SK-N-MC (cell line): ENCODE data around the gene CSNK1A1.

ENCODE experiments used
- DNase-seq: peaks from one replicate; pipeline ENCODE4 v3.0.0-alpha.2; 2011; ENCODE audit warnings: low read depth, low spot score
- H3K27ac ChIP-seq: fragments of 200-600 bp; sonication (generic); 2 replicates; pipeline ENCODE4 v1.5.1; 2016; ENCODE audit warnings: mixed run types
- H3K36me3 ChIP-seq: fragments of 200-600 bp; sonication (generic); 2 replicates; pipeline ENCODE4 v1.6.1; 2017; ENCODE audit warnings: antibody characterized with exemption, low read length, mixed read lengths; ENCODE audit not compliant: insufficient read depth
- H3K4me3 ChIP-seq: fragments of 200-600 bp; sonication (generic); 2 replicates; pipeline ENCODE4 v1.5.1; 2016
- H3K9ac ChIP-seq: fragments of 200-600 bp; sonication (generic); 2 replicates; pipeline ENCODE4 v1.8.0; 2017; ENCODE audit warnings: mixed run types, mixed read lengths; ENCODE audit not compliant: insufficient read length
- H3K9me3 ChIP-seq: fragments of 200-600 bp; sonication (generic); 2 replicates; pipeline ENCODE4 v1.6.1; 2017; ENCODE audit warnings: low read depth, mild to moderate bottlenecking, antibody characterized with exemption, low read length, moderate library complexity, mixed read lengths
- EZH2 ChIP-seq: fragments of 200-600 bp; sonication (generic); IDR thresholded peaks from one replicate; pipeline ENCODE4 v1.6.1; 2017; ENCODE audit warnings: antibody characterized with exemption
- FOXP2 ChIP-seq: optimal IDR thresholded peaks from 2 replicates; pipeline ENCODE3; 2011; ENCODE audit warnings: mild to moderate bottlenecking, moderate library complexity; ENCODE audit not compliant: insufficient read depth; ENCODE audit errors: extremely low read length, control extremely low read depth
- POLR2AphosphoS5 ChIP-seq: IDR thresholded peaks from 2 replicates; pipeline ENCODE4 v1.6.1; 2012; ENCODE audit warnings: mild to moderate bottlenecking, low read depth, low read length, borderline replicate concordance

The CSNK1A1 gene

DNA sequence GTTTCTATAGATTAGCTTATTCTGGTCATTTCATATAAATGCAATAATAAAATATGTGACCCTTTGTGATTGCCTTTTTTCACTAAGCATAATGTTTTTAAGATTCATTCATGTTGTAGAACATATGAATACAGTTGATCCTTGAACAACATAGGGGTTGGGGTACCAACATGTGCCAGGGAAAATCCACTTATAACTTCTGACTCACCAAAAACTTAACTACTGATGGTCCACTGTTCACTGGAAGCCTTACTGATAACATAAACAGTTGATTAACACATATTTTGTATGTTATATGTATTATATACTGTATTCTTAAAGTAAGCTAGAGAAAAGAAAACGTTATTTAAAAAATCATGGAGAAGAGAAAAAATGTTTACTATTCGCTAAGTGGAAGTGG lies 42.1 kb upstream of the CSNK1A1 start:
- no peaks in the 10 kb centered on the region for H3K9me3 ChIP-seq
- H3K36me3 ChIP-seq = no peaks in the 10 kb centered on the region
- TF ChIP-seq POLR2AphosphoS5 (no peak), EZH2 (no peak), FOXP2 (no peak)
- no peak overlapping the region for H3K9ac ChIP-seq
- H3K4me3 ChIP-seq = no peak overlapping the region
- H3K27ac ChIP-seq = no peak overlapping the region
- DNase-seq = no peak

DNA sequence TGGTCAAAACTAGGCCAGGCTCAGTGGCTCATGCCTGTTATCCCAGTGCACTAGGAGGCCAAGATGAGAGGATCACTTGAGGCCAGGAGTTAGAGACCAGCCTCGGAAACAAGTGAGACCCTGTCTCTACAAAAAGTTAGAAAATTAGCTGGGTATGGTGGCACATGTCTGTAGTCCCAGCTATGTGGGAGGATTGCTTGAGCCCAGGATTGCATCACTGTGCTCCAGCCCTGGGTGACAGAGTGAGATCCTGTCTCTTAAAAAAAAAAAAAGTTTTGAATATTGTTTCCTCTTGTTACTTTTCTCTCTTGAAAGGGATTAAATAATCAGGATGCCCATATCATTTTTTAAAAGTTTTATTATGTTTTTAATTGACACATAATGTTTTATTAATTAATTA lies 37.7 kb upstream of the CSNK1A1 start:
- Histone ChIP-seq H3K9me3 (no peaks in the 10 kb centered on the region), H3K27ac (no peak overlapping the region), H3K9ac (no peak overlapping the region), H3K4me3 (no peak overlapping the region), H3K36me3 (no peaks in the 10 kb centered on the region)
- TF ChIP-seq POLR2AphosphoS5 (no peak), FOXP2 (no peak), EZH2 (no peak)
- DNase-seq = no peak

GRCh38 chr5:149586708-149587318 lies 35.6 kb upstream of the CSNK1A1 start:
- H3K9ac ChIP-seq = no peak overlapping the region
- no peak overlapping the region for H3K4me3 ChIP-seq
- TF ChIP-seq EZH2 (no peak), FOXP2 (no peak)
- H3K9me3 ChIP-seq = no peaks in the 10 kb centered on the region
- no peak for DNase-seq
- no peak overlapping the region for H3K27ac ChIP-seq
- no peaks in the 10 kb centered on the region for H3K36me3 ChIP-seq

- DNase-seq = no peak
- Histone ChIP-seq H3K9ac (no peak overlapping the region), H3K27ac (no peak overlapping the region), H3K4me3 (no peak overlapping the region), H3K9me3 (no peaks in the 10 kb centered on the region), H3K36me3 (no peaks in the 10 kb centered on the region)
- TF ChIP-seq EZH2 (no peak), FOXP2 (no peak), POLR2AphosphoS5 (no peak)
These were observed 34.7 kb upstream of the CSNK1A1 start for GRCh38 chr5:149585910-149586309.

GRCh38 chr5:149584121-149584520 lies 32.9 kb upstream of the CSNK1A1 start:
- Histone ChIP-seq H3K4me3 (no peak overlapping the region), H3K9ac (no peak overlapping the region), H3K9me3 (no peaks in the 10 kb centered on the region), H3K36me3 (no peaks in the 10 kb centered on the region), H3K27ac (no peak overlapping the region)
- DNase-seq = no peak
- TF ChIP-seq EZH2 = no peak

- TF ChIP-seq EZH2 = no peak
- no peak for TF ChIP-seq POLR2AphosphoS5
- Histone ChIP-seq H3K9me3 (no peaks in the 10 kb centered on the region), H3K27ac (no peak overlapping the region), H3K9ac (no peak overlapping the region), H3K36me3 (no peaks in the 10 kb centered on the region), H3K4me3 (no peak overlapping the region)
- DNase-seq = no peak
These were observed 32.2 kb upstream of the CSNK1A1 start for GRCh38 chr5:149583394-149583793.

DNA sequence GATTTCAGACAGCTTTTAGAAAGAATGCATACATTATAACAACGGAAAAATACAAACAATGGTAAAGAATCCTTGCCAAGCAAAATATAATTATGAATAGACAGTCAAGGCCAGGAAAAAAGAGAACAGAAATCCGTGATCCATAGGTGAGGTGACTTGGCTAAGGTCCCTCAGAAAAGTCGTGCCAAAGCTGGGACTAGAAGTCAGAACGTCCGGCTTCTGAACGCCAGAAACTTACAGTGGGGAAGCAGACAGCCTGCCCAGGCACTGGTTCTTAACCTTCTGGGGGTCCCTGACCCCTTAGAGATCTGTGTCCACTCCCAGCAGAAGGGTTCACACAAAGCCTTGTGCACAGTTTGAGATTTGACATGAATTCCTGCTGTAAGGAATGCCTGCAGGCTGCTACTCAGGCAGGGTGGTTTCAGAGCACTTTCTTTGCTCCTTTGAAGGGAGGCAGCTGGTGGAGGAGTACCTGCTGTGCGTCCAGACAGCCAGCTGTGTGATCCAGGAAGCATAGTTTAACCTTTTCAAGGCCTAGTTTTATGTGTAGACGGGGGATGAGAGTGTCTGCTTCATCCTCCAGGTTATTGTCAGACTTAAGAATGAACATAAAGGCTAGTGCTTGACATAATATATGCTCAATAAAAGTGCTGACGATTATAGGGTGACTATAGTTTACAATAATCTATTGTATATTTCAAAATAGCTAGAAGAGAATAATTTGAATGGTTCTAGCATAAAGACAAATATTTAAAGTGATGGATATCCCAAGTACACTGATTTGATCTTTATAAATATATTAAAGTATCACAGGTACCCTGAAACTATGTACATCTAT lies 30.9 kb upstream of the CSNK1A1 start:
- DNase-seq = no peak
- no peak overlapping the region for H3K9ac ChIP-seq
- no peaks in the 10 kb centered on the region for H3K9me3 ChIP-seq
- TF ChIP-seq EZH2 = no peak
- TF ChIP-seq FOXP2 = no peak
- TF ChIP-seq POLR2AphosphoS5 = no peak
- no peaks in the 10 kb centered on the region for H3K36me3 ChIP-seq
- no peak overlapping the region; the same call in 1 of the 2 replicates for H3K4me3 ChIP-seq
- no peak overlapping the region for H3K27ac ChIP-seq

DNA sequence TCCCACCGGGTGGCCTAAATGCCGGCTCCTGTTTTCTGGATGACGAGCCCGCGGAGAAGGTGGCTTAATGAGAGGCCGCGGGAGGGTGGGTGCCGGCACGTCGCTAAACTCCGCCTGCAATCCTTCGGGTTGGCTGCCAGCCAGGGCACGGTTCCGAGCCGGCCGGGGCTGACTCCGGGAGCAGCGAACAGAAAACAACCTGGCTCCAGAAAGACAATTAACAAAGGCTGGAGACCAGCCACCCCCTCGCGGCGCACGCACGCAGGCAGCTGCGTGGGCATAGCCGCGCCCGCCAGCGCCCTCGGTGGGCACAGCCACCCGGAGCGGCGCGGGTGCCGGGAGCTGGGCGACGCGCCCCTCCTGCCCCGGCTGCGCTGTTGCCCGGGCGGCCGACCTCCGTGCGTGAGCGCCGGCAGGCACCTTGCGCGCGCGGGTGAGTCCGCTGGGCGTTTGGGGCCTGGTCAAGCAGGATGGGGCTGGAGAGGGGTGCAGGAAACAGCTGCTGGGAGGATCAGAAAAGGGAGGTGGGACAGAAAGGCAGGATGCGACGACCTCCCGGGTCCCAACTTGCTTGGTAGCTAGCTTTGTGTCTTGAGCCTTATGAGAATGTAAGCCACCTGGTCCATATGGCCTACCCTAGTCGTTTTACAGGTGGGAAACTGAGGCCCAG lies 30.1 kb upstream of the CSNK1A1 start, which contains the start of gene ARHGEF37:
Gene ARHGEF37 (plus strand): TSS at position 307 of the 670 bp plus-strand sequence. CDS start 16,272 bp downstream, outside the sequence.
- no peak for DNase-seq
- TF ChIP-seq POLR2AphosphoS5 (no peak), FOXP2 (no peak), EZH2 (no peak)
- Histone ChIP-seq H3K9ac (peak within 1 kb of the TSS; percentile 9), H3K9me3 (no peaks in the 10 kb centered on the region), H3K36me3 (no peaks in the 10 kb centered on the region), H3K27ac (no peak within 1 kb of the TSS), H3K4me3 (peak within 1 kb of the TSS; percentile 69)

DNA sequence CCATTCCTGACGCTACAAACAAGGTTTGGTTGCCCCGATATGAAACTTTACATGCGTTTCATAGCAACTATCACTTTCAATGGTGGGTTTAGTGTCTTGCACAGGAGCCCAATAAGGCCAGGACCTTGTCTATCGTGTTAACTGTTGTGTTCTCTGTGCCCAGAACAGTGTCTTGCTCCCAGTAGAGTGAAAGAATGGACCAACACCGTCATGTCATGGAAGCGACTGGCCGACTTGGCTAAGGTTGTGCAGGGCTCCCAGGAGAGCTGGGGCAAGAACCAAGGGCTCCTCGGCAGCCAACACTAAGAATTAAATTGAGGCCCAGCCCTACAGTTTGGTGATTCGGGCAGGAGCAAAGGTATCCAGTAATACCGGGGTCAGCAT lies 29.6 kb upstream of the CSNK1A1 start:
- no peak for TF ChIP-seq EZH2
- TF ChIP-seq FOXP2 = no peak
- TF ChIP-seq POLR2AphosphoS5 = no peak
- H3K27ac ChIP-seq = no peak overlapping the region
- no peaks in the 10 kb centered on the region for H3K36me3 ChIP-seq
- H3K9ac ChIP-seq = peak overlapping the region; percentile 9
- H3K4me3 ChIP-seq = peak overlapping the region; percentile 69
- DNase-seq = no peak
- no peaks in the 10 kb centered on the region for H3K9me3 ChIP-seq
